H9 (cell line): Measurements from ENCODE around the gene PRKCA. TPM values are rescaled to one million over a fixed set of nuclear protein-coding genes. Genes with fewer than 3 reads are reported as not detected.

Source experiments
- DNase-seq: peaks from one replicate; pipeline ENCODE4 v3.0.0-alpha.2; 2017
- H2AFZ ChIP-seq: one replicate; pipeline ENCODE4 v1.6.1; 2013; ENCODE audit warnings: mild to moderate bottlenecking, low read length, control low read depth, moderate library complexity
- H2AK5ac ChIP-seq: 2 replicates; pipeline ENCODE4 v1.6.1; 2013; ENCODE audit warnings: low read length, control low read depth, mixed read lengths; ENCODE audit not compliant: insufficient read length
- H2BK120ac ChIP-seq: one replicate; pipeline ENCODE4 v1.6.1; 2013; ENCODE audit warnings: low read depth, mild to moderate bottlenecking, low read length, control low read depth, inconsistent platforms; ENCODE audit not compliant: poor library complexity, severe bottlenecking
- H2BK12ac ChIP-seq: 2 replicates; pipeline ENCODE4 v1.6.1; 2013; ENCODE audit warnings: low read length, control low read depth, mixed read lengths, low read depth; ENCODE audit not compliant: insufficient read length
- H2BK15ac ChIP-seq: 2 replicates; pipeline ENCODE4 v1.6.1; 2013; ENCODE audit warnings: low read depth, low read length, control low read depth
- H2BK20ac ChIP-seq: one replicate; pipeline ENCODE4 v1.6.1; 2013; ENCODE audit warnings: low read depth, mild to moderate bottlenecking, low read length, control low read depth, inconsistent platforms; ENCODE audit not compliant: poor library complexity, severe bottlenecking
- H2BK5ac ChIP-seq: 2 replicates; pipeline ENCODE4 v1.6.1; 2013; ENCODE audit warnings: low read length, control low read depth, mixed read lengths; ENCODE audit not compliant: insufficient read length
- H3K14ac ChIP-seq: 2 replicates; pipeline ENCODE4 v1.6.1; 2013; ENCODE audit warnings: low read length, control low read depth; ENCODE audit not compliant: insufficient read depth
- H3K18ac ChIP-seq: 2 replicates; pipeline ENCODE4 v1.6.1; 2013; ENCODE audit warnings: low read depth, mild to moderate bottlenecking, mixed read lengths, low read length, control low read depth; ENCODE audit not compliant: insufficient read length
- H3K23ac ChIP-seq: 2 replicates; pipeline ENCODE4 v1.6.1; 2013; ENCODE audit warnings: low read length, control low read depth, mixed read lengths, low read depth; ENCODE audit not compliant: insufficient read length
- H3K23me2 ChIP-seq: 2 replicates; pipeline ENCODE4 v1.6.1; 2013; ENCODE audit warnings: low read depth, mild to moderate bottlenecking, mixed read lengths, low read length, control low read depth; ENCODE audit not compliant: insufficient read length, poor library complexity, severe bottlenecking
- H3K27ac ChIP-seq: 2 replicates; pipeline ENCODE4 v1.5.1; 2013; ENCODE audit warnings: low read length, control low read depth, mixed read lengths, low read depth; ENCODE audit not compliant: insufficient read length
- H3K27me3 ChIP-seq: 2 replicates; pipeline ENCODE4 v1.6.1; 2013; ENCODE audit warnings: low read length, control low read depth, inconsistent platforms; ENCODE audit not compliant: insufficient read depth
- H3K4ac ChIP-seq: 2 replicates; pipeline ENCODE4 v1.6.1; 2013; ENCODE audit warnings: low read depth, mild to moderate bottlenecking, control low read depth, inconsistent platforms, low read length, moderate library complexity
- H3K4me1 ChIP-seq: 2 replicates; pipeline ENCODE4 v1.6.1; 2013; ENCODE audit warnings: low read length, control low read depth, inconsistent platforms; ENCODE audit not compliant: insufficient read depth
- H3K4me2 ChIP-seq: 2 replicates; pipeline ENCODE4 v1.6.1; 2013; ENCODE audit warnings: low read length, control low read depth, mixed read lengths; ENCODE audit not compliant: insufficient read length, insufficient read depth
- H3K56ac ChIP-seq: 2 replicates; pipeline ENCODE4 v1.6.1; 2013; ENCODE audit warnings: low read depth, mild to moderate bottlenecking, mixed read lengths, low read length, control low read depth; ENCODE audit not compliant: insufficient read length
- H3K79me1 ChIP-seq: 2 replicates; pipeline ENCODE4 v1.6.1; 2013; ENCODE audit warnings: low read depth, mild to moderate bottlenecking, moderate library complexity, low read length, control low read depth, inconsistent platforms; ENCODE audit not compliant: insufficient read depth, poor library complexity, severe bottlenecking
- H3K79me2 ChIP-seq: 2 replicates; pipeline ENCODE4 v1.6.1; 2013; ENCODE audit warnings: low read length, control low read depth, inconsistent platforms; ENCODE audit not compliant: insufficient read depth
- H3K9ac ChIP-seq: 2 replicates; pipeline ENCODE4 v1.6.1; 2013; ENCODE audit warnings: low read length, control low read depth, mixed read lengths; ENCODE audit not compliant: insufficient read length; ENCODE audit errors: extremely low read depth
- H3K9me3 ChIP-seq: one replicate; pipeline ENCODE4 v1.6.1; 2013; ENCODE audit warnings: low read depth, low read length, inconsistent platforms; ENCODE audit not compliant: control insufficient read depth
- H3T11ph ChIP-seq: one replicate; pipeline ENCODE4 v1.6.1; 2013; ENCODE audit warnings: mild to moderate bottlenecking, low read length, control low read depth, inconsistent platforms
- H4K20me1 ChIP-seq: one replicate; pipeline ENCODE4 v1.6.1; 2013; ENCODE audit not compliant: control insufficient read depth, insufficient read length, insufficient read depth
- H4K5ac ChIP-seq: 2 replicates; pipeline ENCODE4 v1.6.1; 2013; ENCODE audit warnings: low read depth, mild to moderate bottlenecking, mixed read lengths, low read length, control low read depth; ENCODE audit not compliant: insufficient read length
- H4K8ac ChIP-seq: replicated peaks from 2 replicates; pipeline ENCODE4 v1.6.1; 2013; ENCODE audit warnings: low read length, control low read depth, mixed read lengths, low read depth; ENCODE audit not compliant: insufficient read length
- H4K91ac ChIP-seq: 2 replicates; pipeline ENCODE4 v1.6.1; 2013; ENCODE audit warnings: low read depth, mild to moderate bottlenecking, moderate library complexity, mixed read lengths, low read length, control low read depth; ENCODE audit not compliant: insufficient read length
- H3K27ac Mint-ChIP-seq, 3 experiments: 2 replicates in 2 of 3; 3 replicates in 1 of 3; pipeline ENCODE4 v1.8.0; 2020 to 2021; ENCODE audit warnings: mixed read lengths in 3 of 3, mild to moderate bottlenecking in 1 of 3, moderate library complexity in 1 of 3
- H3K27me3 Mint-ChIP-seq: 2 replicates; pipeline ENCODE4 v1.8.0; 2021; ENCODE audit warnings: low read depth, mild to moderate bottlenecking, moderate library complexity, mixed read lengths
- H3K36me3 Mint-ChIP-seq, 3 experiments: 2 replicates in 2 of 3; 3 replicates in 1 of 3; pipeline ENCODE4 v1.8.0; 2020 to 2021; ENCODE audit warnings: low read depth in 3 of 3, mixed read lengths in 3 of 3; ENCODE audit not compliant: insufficient read depth in 1 of 3
- H3K4me1 Mint-ChIP-seq, 2 experiments: 2 replicates each; pipeline ENCODE4 v1.8.0; 2020; ENCODE audit warnings: mixed read lengths in 2 of 2
- H3K4me3 Mint-ChIP-seq, 2 experiments: 2 replicates in 1 of 2; 3 replicates in 1 of 2; pipeline ENCODE4 v1.8.0; 2020 to 2021; ENCODE audit warnings: mild to moderate bottlenecking in 2 of 2, mixed read lengths in 2 of 2, moderate library complexity in 1 of 2
- H3K9me3 Mint-ChIP-seq, 2 experiments: 2 replicates in 1 of 2; 3 replicates in 1 of 2; pipeline ENCODE4 v1.8.0; 2020; ENCODE audit warnings: mild to moderate bottlenecking in 2 of 2, mixed read lengths in 2 of 2, moderate library complexity in 1 of 2
- total RNA-seq: library from RNA; stranded (reverse); gene quantifications from 2 replicates; pipeline ENCODE4 v1.2.1, GENCODE V29; 2021
- TF ChIP-seq, protein P1 (sequence below): fragments of 200-600 bp; sonication (generic); conservative IDR thresholded peaks from 3 replicates; pipeline ENCODE4 v1.8.0; 2021; ENCODE audit warnings: antibody characterized with exemption, mild to moderate bottlenecking

The PRKCA gene
- total RNA-seq, 1 experiment from 2014 or later = 10.5 TPM

GRCh38 chr17:66701462-66701861 lies 399.0 kb downstream of the PRKCA start:
- TF ChIP-seq, protein P1, sequence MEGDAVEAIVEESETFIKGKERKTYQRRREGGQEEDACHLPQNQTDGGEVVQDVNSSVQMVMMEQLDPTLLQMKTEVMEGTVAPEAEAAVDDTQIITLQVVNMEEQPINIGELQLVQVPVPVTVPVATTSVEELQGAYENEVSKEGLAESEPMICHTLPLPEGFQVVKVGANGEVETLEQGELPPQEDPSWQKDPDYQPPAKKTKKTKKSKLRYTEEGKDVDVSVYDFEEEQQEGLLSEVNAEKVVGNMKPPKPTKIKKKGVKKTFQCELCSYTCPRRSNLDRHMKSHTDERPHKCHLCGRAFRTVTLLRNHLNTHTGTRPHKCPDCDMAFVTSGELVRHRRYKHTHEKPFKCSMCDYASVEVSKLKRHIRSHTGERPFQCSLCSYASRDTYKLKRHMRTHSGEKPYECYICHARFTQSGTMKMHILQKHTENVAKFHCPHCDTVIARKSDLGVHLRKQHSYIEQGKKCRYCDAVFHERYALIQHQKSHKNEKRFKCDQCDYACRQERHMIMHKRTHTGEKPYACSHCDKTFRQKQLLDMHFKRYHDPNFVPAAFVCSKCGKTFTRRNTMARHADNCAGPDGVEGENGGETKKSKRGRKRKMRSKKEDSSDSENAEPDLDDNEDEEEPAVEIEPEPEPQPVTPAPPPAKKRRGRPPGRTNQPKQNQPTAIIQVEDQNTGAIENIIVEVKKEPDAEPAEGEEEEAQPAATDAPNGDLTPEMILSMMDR = no peak
- no peak overlapping the region for H3K18ac ChIP-seq
- H3K27me3 ChIP-seq = no peaks in the 10 kb centered on the region; the same call in 1 of the 2 replicates
- H3K27ac ChIP-seq = no peak overlapping the region
- H3K4ac ChIP-seq = no peak overlapping the region
- H3K79me1 ChIP-seq = no peaks in the 10 kb centered on the region
- H2BK120ac ChIP-seq = no peak overlapping the region
- peaks cover 0 to 5% (median 0%) of the 10 kb centered on the region in 3 experiments; a peak in 2 of 7 replicates for H3K36me3 Mint-ChIP-seq
- H3K27ac Mint-ChIP-seq = no peak overlapping the region
- H3K27me3 Mint-ChIP-seq = no peaks in the 10 kb centered on the region
- H2BK5ac ChIP-seq = no peak overlapping the region
- no peak overlapping the region for H4K5ac ChIP-seq
- no peak overlapping the region for H2AFZ ChIP-seq
- H3K14ac ChIP-seq = no peak overlapping the region
- H2BK20ac ChIP-seq = no peak overlapping the region
- no peak overlapping the region for H3K56ac ChIP-seq
- H3K4me1 ChIP-seq = no peaks in the 10 kb centered on the region
- H3K23ac ChIP-seq = no peak overlapping the region
- no peak overlapping the region for H3K4me2 ChIP-seq
- H4K20me1 ChIP-seq = no peaks in the 10 kb centered on the region
- H2BK12ac ChIP-seq = no peak overlapping the region
- no peak overlapping the region for H3K9ac ChIP-seq
- H4K8ac ChIP-seq = no peak overlapping the region
- no peaks in the 10 kb centered on the region for H3K4me1 Mint-ChIP-seq
- H2BK15ac ChIP-seq = no peak overlapping the region
- no peaks in the 10 kb centered on the region for H3K9me3 ChIP-seq
- H4K91ac ChIP-seq = no peak overlapping the region
- no peak overlapping the region for H2AK5ac ChIP-seq
- no peaks in the 10 kb centered on the region for H3K23me2 ChIP-seq
- DNase-seq = no peak
- H3T11ph ChIP-seq = no peak overlapping the region
- H3K9me3 Mint-ChIP-seq = no peaks in the 10 kb centered on the region
- H3K4me3 Mint-ChIP-seq = no peak overlapping the region
- H3K79me2 ChIP-seq = no peaks in the 10 kb centered on the region
